Natural killer cell treated with Interleukin-12 subunit alpha and Interleukin-12 subunit beta and Interleukin-15 and Interleukin-18, amount 100 ng/mL, for 72 hours (primary cell): ENCODE data around the gene CRB2. TPM values are rescaled to one million over a fixed set of nuclear protein-coding genes. Genes with fewer than 3 reads are reported as not detected.
A peak's percentile ranks its signal among the peaks of the same experiment; 100 is the strongest.
"Not testable (repeated sequence)": the region's sequence is repeated elsewhere in the genome, so short reads cannot be mapped to it uniquely, and the experiment has no call there.

Experiments used
- ATAC-seq, 2 donors: fragments of 150-1000 bp; cut with Tn5 transposase in 1 of 2; sonication (Bioruptor Pico), chemical (Tn5 transposase) in 1 of 2; 2 replicates each; pipeline ENCODE4 v1.10.0; 2021
- DNase-seq: peaks from one replicate; pipeline ENCODE4 v3.0.0; 2022; ENCODE audit warnings: low spot score
- H3K27ac Mint-ChIP-seq, 2 donors: 1 replicate in 1 of 2; 2 replicates in 1 of 2; pipeline ENCODE4 v1.8.0; 2022; ENCODE audit warnings: mixed read lengths in 2 of 2, mild to moderate bottlenecking in 1 of 2, moderate library complexity in 1 of 2
- H3K27me3 Mint-ChIP-seq, 2 donors: 1 replicate in 1 of 2; 2 replicates in 1 of 2; pipeline ENCODE4 v1.8.0; 2022; ENCODE audit warnings: mixed read lengths in 2 of 2
- H3K36me3 Mint-ChIP-seq: one replicate; pipeline ENCODE4 v1.8.0; 2022; ENCODE audit warnings: mixed read lengths
- H3K4me1 Mint-ChIP-seq, 2 donors: 1 replicate in 1 of 2; 2 replicates in 1 of 2; pipeline ENCODE4 v1.8.0; 2022; ENCODE audit warnings: low read depth in 2 of 2, mixed read lengths in 2 of 2, mild to moderate bottlenecking in 1 of 2
- H3K4me3 Mint-ChIP-seq: one replicate; pipeline ENCODE4 v1.8.0; 2022; ENCODE audit warnings: mixed read lengths
- H3K9me3 Mint-ChIP-seq: 2 replicates; pipeline ENCODE4 v1.8.0; 2022; ENCODE audit warnings: mixed read lengths
- total RNA-seq, 2 donors: library from RNA; stranded (reverse); gene quantifications; one replicate each; pipeline ENCODE4 v1.2.3, GENCODE V29; 2022

Gene CRB2
- total RNA-seq, 2 donors from 2014 or later: not detected

GRCh38 chr9:123321616-123322272, 34.3 kb upstream of the CRB2 start:
- no peak overlapping the region for H3K4me3 Mint-ChIP-seq
- H3K27ac Mint-ChIP-seq: peak overlapping the region; percentile 19 to 68
- H3K4me1 Mint-ChIP-seq: peaks cover 26 to 28% of the 10 kb centered on the region in 2 donors
- H3K36me3 Mint-ChIP-seq: no peaks in the 10 kb centered on the region
- no peak for ATAC-seq
- peaks cover 44 to 56% of the 10 kb centered on the region in 2 donors for H3K27me3 Mint-ChIP-seq
- no peaks in the 10 kb centered on the region for H3K9me3 Mint-ChIP-seq
- no peak for DNase-seq

- Mint-ChIP-seq H3K27me3 (peaks cover 44 to 56% of the 10 kb centered on the region in 2 donors), H3K4me1 (peaks cover 26 to 28% of the 10 kb centered on the region in 2 donors), H3K36me3 (no peaks in the 10 kb centered on the region), H3K27ac (peak overlapping the region; percentile 19 to 68), H3K9me3 (no peaks in the 10 kb centered on the region), H3K4me3 (peak overlapping the region; percentile 76)
- peak; percentile 71 for DNase-seq
- ATAC-seq: peak; percentile 82 to 89
Observed at GRCh38 chr9:123322273-123323195, 33.5 kb upstream of the CRB2 start.

DNA sequence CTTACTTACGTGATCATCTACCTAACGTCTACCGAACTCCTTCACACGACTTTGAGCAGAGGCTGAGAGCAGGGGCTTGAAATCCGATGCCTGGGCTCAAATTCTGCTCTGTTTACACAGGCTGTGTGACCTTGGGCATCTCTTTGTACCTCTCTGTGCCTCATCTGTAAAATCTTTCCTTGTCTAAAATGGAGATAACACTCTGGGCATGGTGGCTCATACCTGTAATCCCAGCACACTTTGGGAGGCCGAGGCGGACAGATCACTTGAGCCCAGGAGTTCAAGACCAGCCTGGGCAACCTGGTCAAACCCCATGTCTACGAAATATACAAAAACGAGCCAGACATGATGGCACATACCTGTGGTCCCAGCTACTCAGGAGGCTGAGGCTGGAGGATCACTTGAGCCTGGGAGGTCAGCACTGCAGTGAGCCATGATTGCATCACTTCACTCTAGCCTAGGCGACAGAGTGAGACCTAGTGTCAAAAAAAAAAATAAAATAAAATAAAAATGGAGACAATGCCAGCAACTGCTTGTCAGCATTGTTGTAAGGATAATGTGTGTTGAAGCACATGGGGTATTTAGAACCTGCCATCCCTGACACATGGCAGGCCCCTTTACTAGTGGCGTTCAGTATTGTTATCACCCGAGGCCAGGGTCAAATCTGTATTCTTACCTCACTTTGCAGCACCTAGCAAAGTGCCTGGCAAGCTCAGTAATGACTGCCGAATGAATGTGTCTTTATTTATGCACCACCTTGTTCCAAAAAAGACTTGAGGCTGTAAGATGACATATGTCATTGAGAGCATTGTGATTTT, 32.6 kb upstream of the CRB2 start:
- Mint-ChIP-seq H3K27ac (peak overlapping the region; percentile 19 to 68), H3K27me3 (peaks cover 41 to 56% of the 10 kb centered on the region in 2 donors), H3K4me1 (peaks cover 24 to 25% of the 10 kb centered on the region in 2 donors), H3K4me3 (peak overlapping the region; percentile 76), H3K36me3 (no peaks in the 10 kb centered on the region), H3K9me3 (no peaks in the 10 kb centered on the region)
- DNase-seq (no peak), ATAC-seq (no peak)

DNA sequence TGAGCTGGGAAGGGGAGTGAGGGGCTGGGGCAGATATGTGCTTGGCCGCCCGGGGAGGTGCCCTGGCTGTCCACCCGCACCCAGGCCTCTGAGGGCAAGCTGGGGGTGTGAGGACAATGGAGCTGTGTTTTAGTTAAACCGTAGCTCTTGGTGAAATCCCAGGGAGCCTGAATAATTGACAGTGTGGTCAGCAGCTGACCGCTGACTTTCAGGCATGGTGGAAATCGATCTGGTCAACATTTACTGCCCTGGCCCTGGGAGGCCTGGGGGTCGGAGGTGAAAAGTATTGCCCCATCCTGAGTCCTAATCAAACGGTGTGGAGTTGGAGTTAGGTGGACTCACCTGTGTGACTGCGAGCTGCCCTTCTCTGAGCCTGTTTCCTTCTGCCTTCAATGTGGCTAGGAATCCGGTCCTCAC, 31.2 kb upstream of the CRB2 start:
- Mint-ChIP-seq H3K4me1 (peaks cover 20 to 21% of the 10 kb centered on the region in 2 donors), H3K4me3 (no peak overlapping the region), H3K27ac (peak overlapping the region in 1 of 2 donors; percentile 19), H3K36me3 (no peaks in the 10 kb centered on the region), H3K27me3 (peaks cover 32 to 45% of the 10 kb centered on the region in 2 donors), H3K9me3 (no peaks in the 10 kb centered on the region)
- DNase-seq (no peak), ATAC-seq (no peak)

GRCh38 chr9:123326187-123326586, 29.8 kb upstream of the CRB2 start:
- Mint-ChIP-seq H3K27ac (no peak overlapping the region), H3K4me3 (no peak overlapping the region), H3K9me3 (no peaks in the 10 kb centered on the region), H3K4me1 (peaks cover 20 to 21% of the 10 kb centered on the region in 2 donors), H3K27me3 (peaks cover 26 to 38% of the 10 kb centered on the region in 2 donors), H3K36me3 (no peaks in the 10 kb centered on the region)
- DNase-seq (no peak), ATAC-seq (no peak)

- H3K4me3 Mint-ChIP-seq: no peak overlapping the region
- H3K9me3 Mint-ChIP-seq: no peaks in the 10 kb centered on the region
- DNase-seq (no peak), ATAC-seq (no peak)
- no peak overlapping the region for H3K27ac Mint-ChIP-seq
- no peaks in the 10 kb centered on the region for H3K36me3 Mint-ChIP-seq
- H3K27me3 Mint-ChIP-seq: peaks cover 22 to 33% of the 10 kb centered on the region in 2 donors
- H3K4me1 Mint-ChIP-seq: peaks cover 18% of the 10 kb centered on the region in 2 donors
Observed at GRCh38 chr9:123326662-123327093, 29.3 kb upstream of the CRB2 start.

DNA sequence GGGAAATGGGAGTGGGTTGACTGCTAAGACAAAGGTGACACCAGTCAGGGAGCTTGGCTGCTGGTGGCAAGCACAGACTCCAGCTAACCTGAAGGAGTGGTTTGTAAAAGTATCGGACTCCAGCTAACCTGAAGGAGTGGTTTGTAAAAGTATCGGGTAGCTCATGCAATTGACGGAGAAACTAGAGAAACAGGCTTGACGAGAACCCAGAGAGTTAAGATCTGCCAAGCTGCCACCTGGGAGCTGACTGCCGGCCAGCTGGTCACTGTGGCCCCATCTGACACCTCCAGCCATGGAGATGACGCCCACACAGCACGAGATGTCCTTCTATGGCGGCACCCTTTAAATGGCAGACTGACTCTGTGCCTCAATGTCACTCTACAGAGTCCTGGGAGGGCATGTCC, 28.3 kb upstream of the CRB2 start:
- no peak overlapping the region for H3K4me3 Mint-ChIP-seq
- no peak for DNase-seq
- H3K9me3 Mint-ChIP-seq: no peaks in the 10 kb centered on the region
- ATAC-seq: no peak
- peaks cover 16 to 26% of the 10 kb centered on the region in 2 donors for H3K27me3 Mint-ChIP-seq
- no peak overlapping the region for H3K27ac Mint-ChIP-seq
- H3K4me1 Mint-ChIP-seq: peaks cover 8% of the 10 kb centered on the region in 2 donors
- H3K36me3 Mint-ChIP-seq: no peaks in the 10 kb centered on the region

GRCh38 chr9:123329329-123329955, 26.6 kb upstream of the CRB2 start:
- ATAC-seq (no peak), DNase-seq (no peak)
- Mint-ChIP-seq H3K9me3 (no peaks in the 10 kb centered on the region), H3K27me3 (peaks cover 11 to 21% of the 10 kb centered on the region in 2 donors), H3K4me3 (no peak overlapping the region), H3K36me3 (no peaks in the 10 kb centered on the region), H3K27ac (no peak overlapping the region), H3K4me1 (no peaks in the 10 kb centered on the region)

DNA sequence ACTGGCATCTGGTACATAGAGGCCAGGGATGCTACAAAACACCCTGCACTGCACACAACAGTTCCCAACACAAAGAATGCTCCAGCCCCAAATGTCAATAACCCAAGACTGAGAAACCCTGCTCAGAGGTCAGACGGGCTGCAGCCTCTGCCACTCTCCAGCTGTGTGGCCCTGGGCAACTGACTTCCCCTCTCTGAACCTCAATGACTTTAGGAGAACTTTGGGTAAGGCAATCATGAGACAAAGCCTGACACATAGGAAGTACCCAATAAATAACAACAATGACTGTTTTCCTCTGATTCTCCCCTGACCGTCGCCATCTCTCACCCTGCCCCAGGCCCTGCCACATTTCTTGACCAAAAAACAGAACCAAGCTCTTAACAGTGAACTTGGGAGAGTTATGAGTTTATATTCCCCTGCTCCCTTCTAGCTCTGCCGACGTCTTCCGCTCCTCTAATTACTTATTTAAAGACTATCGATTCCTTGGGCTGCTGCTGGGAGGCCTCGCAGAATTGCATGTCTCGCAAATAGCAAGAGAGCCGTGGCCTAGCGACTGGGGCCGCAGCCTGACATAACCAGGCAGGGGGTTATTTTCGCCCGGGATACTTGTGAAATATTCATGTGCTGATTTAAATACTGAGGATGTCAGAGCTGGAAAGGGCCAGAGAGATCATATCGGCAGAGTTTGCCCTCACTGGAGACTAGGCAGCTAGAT, 24.5 kb upstream of the CRB2 start:
- H3K27me3 Mint-ChIP-seq: peaks cover 0 to 9% of the 10 kb centered on the region in 2 donors
- H3K4me3 Mint-ChIP-seq: no peak overlapping the region
- DNase-seq: no peak
- H3K4me1 Mint-ChIP-seq: no peaks in the 10 kb centered on the region
- ATAC-seq: no peak
- no peaks in the 10 kb centered on the region for H3K9me3 Mint-ChIP-seq
- peak overlapping the region in 1 of 2 donors; percentile 39 for H3K27ac Mint-ChIP-seq
- H3K36me3 Mint-ChIP-seq: no peaks in the 10 kb centered on the region

DNA sequence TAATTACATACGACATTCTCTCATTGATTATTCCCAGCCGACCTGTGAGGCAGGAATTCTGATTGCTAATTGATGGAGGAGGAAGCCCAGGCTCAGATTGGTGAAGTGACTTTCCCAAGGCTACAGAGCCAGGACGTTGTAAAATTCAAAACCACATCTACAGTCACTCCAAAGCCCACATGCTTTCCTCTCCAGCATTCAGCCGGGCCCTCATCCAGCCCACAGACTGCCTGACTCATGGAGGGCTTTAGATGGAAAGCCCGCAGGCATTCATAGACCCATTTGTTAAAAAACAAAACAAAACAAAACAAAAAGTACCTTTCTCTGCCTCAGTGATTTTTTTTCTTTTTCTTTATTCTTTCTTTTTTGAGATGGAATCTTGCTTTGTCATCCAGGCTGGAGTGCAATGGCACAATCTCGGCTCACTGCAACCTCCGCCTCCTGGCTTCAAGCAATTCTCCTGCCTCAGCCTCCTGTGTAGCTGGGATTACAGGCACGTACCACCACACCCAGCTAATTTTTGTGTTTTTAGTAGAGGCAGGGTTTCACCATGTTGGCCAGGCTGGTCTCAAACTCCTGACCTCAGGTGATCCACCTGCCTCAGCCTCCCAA, 22.8 kb upstream of the CRB2 start:
- H3K4me3 Mint-ChIP-seq, H3K36me3 Mint-ChIP-seq, H3K27me3 Mint-ChIP-seq, H3K27ac Mint-ChIP-seq, ATAC-seq, H3K9me3 Mint-ChIP-seq, DNase-seq, H3K4me1 Mint-ChIP-seq: not testable (repeated sequence)

- no peak overlapping the region for H3K4me3 Mint-ChIP-seq
- no peaks in the 10 kb centered on the region for H3K9me3 Mint-ChIP-seq
- DNase-seq (no peak), ATAC-seq (no peak)
- H3K36me3 Mint-ChIP-seq: no peaks in the 10 kb centered on the region
- peaks cover 12 to 14% of the 10 kb centered on the region in 2 donors for H3K4me1 Mint-ChIP-seq
- no peak overlapping the region for H3K27ac Mint-ChIP-seq
- peaks cover 0 to 4% of the 10 kb centered on the region in 2 donors for H3K27me3 Mint-ChIP-seq
Observed at GRCh38 chr9:123334639-123335038, 21.4 kb upstream of the CRB2 start.

DNA sequence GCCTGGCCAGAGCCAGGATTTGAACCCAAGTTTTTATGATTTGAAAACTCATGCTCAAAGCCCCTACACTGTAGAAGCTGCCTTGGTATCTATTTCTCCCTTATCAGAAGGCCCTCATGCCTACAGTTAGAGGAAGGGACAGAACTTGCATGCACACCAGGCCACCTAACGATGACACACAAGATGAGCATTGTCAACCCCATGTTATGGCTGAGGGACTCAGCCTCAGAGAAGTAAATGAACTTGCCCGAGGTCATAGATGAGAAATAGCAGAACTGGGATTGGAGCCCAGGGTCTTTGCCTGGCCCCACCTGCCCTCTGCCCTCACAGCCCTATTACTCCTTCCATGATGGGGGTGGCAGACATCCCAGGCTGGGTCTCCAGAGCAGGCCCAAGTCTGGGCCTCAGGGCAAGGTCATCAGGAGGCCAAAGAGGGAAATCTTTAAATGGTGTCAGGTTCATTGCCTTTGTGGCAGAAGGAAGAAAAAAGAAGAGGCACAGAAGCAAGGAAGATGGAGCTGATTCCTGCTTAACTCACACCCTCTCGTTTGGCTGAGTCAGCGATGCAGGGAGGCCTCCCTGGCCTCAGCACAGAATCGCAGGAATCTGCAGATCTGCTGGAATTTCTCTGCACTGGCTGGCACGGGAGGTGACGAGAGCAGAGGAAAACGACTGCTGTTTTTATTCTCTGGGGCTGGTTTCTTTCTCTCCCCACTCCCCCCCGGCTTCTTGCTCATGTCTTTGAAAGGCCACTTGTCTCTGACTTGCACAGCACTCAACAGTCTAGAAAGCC, 20.6 kb upstream of the CRB2 start:
- Mint-ChIP-seq H3K27ac (no peak overlapping the region), H3K36me3 (no peaks in the 10 kb centered on the region), H3K27me3 (peaks cover 0 to 7% of the 10 kb centered on the region in 2 donors), H3K4me3 (no peak overlapping the region), H3K4me1 (peaks cover 20 to 22% of the 10 kb centered on the region in 2 donors), H3K9me3 (no peaks in the 10 kb centered on the region)
- no peak for DNase-seq
- no peak for ATAC-seq
